Lower lobe of right lung (tissue), 2 donors: Measurements from ENCODE around the gene RMND5B. TPM values are rescaled to one million over a fixed set of nuclear protein-coding genes. Genes with fewer than 3 reads are reported as not detected.

Source experiments
- ATAC-seq, 2 donors: fragments of 200-7000 bp; cut with Tn5 transposase; one replicate each; pipeline ENCODE4 v1.9.1; 2020 to 2022; ENCODE audit warnings: mild to moderate bottlenecking in 2 of 2, moderate library complexity in 2 of 2
- DNase-seq: peaks from one replicate; pipeline ENCODE4 v3.0.0-alpha.2; 2020
- H3K27ac ChIP-seq: fragments of 200-600 bp; one replicate; pipeline ENCODE4 v1.8.0; 2022
- H3K27me3 ChIP-seq: fragments of 200-600 bp; one replicate; pipeline ENCODE4 v1.8.0; 2022; ENCODE audit warnings: low read depth
- H3K36me3 ChIP-seq: fragments of 200-600 bp; one replicate; pipeline ENCODE4 v1.8.0; 2022; ENCODE audit warnings: mild to moderate bottlenecking
- H3K4me1 ChIP-seq: fragments of 200-600 bp; one replicate; pipeline ENCODE4 v1.8.0; 2022
- H3K4me3 ChIP-seq: fragments of 200-600 bp; one replicate; pipeline ENCODE4 v1.8.0; 2022; ENCODE audit warnings: mild to moderate bottlenecking
- H3K9me3 ChIP-seq: fragments of 200-600 bp; one replicate; pipeline ENCODE4 v1.8.0; 2022
- intact Hi-C: fragments of 100-400 bp; cut with DNase I; formaldehyde crosslinking; loops from one replicate; pipeline ENCODE4 v1.11.0; 2022
- total RNA-seq: library from RNA; stranded (reverse); fragmentation: NEBNext Ultra II Directional; extraction: Animal tissue kit (Norgen Biotek cat#: 25700); gene quantifications from one replicate; pipeline ENCODE4 v1.2.1, GENCODE V29; 2021
- TF ChIP-seq, protein P1 (sequence below): fragments of 200-600 bp; IDR thresholded peaks from one replicate; pipeline ENCODE4 v1.8.0; 2022; ENCODE audit warnings: antibody characterized with exemption, mild to moderate bottlenecking
- donor health status: DM: no; HTN: yes; CAD: no; lungs with severe emphysema.

The RMND5B gene
- total RNA-seq, 1 donor from 2014 or later, result 38.6 TPM

- Histone ChIP-seq H3K27me3 (peaks cover 6% of the 10 kb centered on the region), H3K36me3 (no peaks in the 10 kb centered on the region), H3K4me3 (no peak overlapping the region), H3K9me3 (no peaks in the 10 kb centered on the region), H3K4me1 (no peaks in the 10 kb centered on the region), H3K27ac (no peak overlapping the region)
- TF ChIP-seq, protein P1, sequence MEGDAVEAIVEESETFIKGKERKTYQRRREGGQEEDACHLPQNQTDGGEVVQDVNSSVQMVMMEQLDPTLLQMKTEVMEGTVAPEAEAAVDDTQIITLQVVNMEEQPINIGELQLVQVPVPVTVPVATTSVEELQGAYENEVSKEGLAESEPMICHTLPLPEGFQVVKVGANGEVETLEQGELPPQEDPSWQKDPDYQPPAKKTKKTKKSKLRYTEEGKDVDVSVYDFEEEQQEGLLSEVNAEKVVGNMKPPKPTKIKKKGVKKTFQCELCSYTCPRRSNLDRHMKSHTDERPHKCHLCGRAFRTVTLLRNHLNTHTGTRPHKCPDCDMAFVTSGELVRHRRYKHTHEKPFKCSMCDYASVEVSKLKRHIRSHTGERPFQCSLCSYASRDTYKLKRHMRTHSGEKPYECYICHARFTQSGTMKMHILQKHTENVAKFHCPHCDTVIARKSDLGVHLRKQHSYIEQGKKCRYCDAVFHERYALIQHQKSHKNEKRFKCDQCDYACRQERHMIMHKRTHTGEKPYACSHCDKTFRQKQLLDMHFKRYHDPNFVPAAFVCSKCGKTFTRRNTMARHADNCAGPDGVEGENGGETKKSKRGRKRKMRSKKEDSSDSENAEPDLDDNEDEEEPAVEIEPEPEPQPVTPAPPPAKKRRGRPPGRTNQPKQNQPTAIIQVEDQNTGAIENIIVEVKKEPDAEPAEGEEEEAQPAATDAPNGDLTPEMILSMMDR, result no peak
- intact Hi-C loops, result no loop called here
- DNase-seq (no peak), ATAC-seq (no peak)
Observed at GRCh38 chr5:178090856-178091255, 40.0 kb upstream of the RMND5B start.

DNA sequence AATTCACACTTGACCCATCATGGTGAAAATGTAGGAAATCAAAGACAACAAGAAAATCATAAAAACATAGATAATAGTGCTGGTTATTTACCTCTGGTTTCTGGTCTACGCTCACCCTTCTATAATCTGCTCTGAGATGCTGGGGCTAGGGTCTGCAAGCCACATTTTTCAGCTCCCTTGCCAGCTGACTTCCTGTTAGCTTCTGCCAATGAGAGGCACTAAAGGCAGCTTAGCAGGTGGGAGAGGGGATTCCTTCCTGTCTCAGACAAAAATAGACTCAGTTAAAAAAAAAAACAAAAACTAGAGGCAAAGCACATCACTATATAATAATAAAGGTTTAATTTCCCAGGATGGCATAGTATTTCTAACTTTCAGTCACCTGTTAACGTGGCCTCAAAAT, 37.7 kb upstream of the RMND5B start:
- Histone ChIP-seq H3K4me1 (no peaks in the 10 kb centered on the region), H3K27me3 (no peaks in the 10 kb centered on the region), H3K4me3 (no peak overlapping the region), H3K27ac (no peak overlapping the region), H3K9me3 (no peaks in the 10 kb centered on the region), H3K36me3 (no peaks in the 10 kb centered on the region)
- DNase-seq (no peak), ATAC-seq (no peak)
- TF ChIP-seq, protein P1, result no peak
- intact Hi-C loops, result no loop called here

DNA sequence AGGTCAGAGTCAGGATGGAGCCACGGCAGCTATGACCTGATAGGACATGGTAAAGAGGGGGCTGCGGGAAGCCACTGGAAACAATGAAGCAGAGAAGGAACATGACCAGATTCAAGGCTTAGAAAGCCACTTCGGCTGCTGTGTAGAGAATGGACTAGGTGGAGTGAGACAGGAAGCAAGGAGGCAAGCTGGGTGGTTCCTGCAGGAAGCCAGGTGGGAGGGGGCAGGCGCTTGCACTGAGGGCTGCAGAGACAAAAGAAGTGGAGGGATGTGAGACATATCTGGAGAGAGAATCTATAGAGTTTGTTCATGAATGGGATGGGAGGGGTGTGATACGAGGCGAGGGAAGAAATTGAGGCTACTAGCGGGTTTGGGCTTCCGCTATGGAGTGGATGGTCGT, 36.5 kb upstream of the RMND5B start:
- intact Hi-C loops, result no loop called here
- no peak overlapping the region for H3K27ac ChIP-seq
- H3K4me1 ChIP-seq, result no peaks in the 10 kb centered on the region
- H3K4me3 ChIP-seq, result no peak overlapping the region
- no peaks in the 10 kb centered on the region for H3K9me3 ChIP-seq
- DNase-seq (no peak), ATAC-seq (no peak)
- TF ChIP-seq, protein P1, result no peak
- no peaks in the 10 kb centered on the region for H3K36me3 ChIP-seq
- H3K27me3 ChIP-seq, result no peaks in the 10 kb centered on the region

- Histone ChIP-seq H3K27me3 (no peaks in the 10 kb centered on the region), H3K4me1 (no peaks in the 10 kb centered on the region), H3K4me3 (no peak overlapping the region), H3K9me3 (no peaks in the 10 kb centered on the region), H3K27ac (no peak overlapping the region), H3K36me3 (no peaks in the 10 kb centered on the region)
- intact Hi-C loops, result no loop called here
- no peak for DNase-seq
- TF ChIP-seq, protein P1, result no peak
- ATAC-seq, result no peak
Observed at GRCh38 chr5:178098685-178099084, 32.1 kb upstream of the RMND5B start.

- no peak for DNase-seq
- Histone ChIP-seq H3K4me1 (peaks cover 4% of the 10 kb centered on the region), H3K4me3 (no peak overlapping the region), H3K27me3 (no peaks in the 10 kb centered on the region), H3K9me3 (no peaks in the 10 kb centered on the region), H3K36me3 (no peaks in the 10 kb centered on the region), H3K27ac (no peak overlapping the region)
- TF ChIP-seq, protein P1, result no peak
- no peak for ATAC-seq
- intact Hi-C loops, result no loop called here
Observed at GRCh38 chr5:178103612-178104011, 27.2 kb upstream of the RMND5B start.

DNA sequence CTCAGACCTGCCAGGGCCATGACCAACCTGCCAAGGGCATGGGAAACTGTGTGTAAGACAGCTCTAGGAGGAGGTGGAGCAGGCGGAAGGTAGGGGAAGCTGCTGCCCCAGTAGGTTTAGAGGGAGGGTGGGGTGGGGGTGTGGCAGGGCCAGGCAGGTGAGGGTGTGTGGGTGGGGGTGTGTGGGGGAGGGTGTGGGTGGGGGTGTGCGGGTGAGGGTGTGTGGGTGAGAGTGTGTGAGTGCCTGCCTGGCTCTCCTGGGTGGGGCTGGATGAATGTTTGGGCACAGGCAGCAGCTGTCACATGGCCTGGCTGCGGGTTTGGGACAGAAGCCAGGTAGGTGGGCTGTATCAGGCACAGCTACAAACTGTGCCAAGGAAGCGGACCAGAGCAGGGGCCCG, 26.3 kb upstream of the RMND5B start:
- ATAC-seq, result peak in 1 of 2 donors; percentile 21

More for the DNA sequence above, 26.3 kb upstream of the RMND5B start:
- no peak for DNase-seq
- intact Hi-C loops, result no loop called here
- Histone ChIP-seq H3K9me3 (no peaks in the 10 kb centered on the region), H3K4me1 (peaks cover 10% of the 10 kb centered on the region), H3K27me3 (no peaks in the 10 kb centered on the region), H3K36me3 (no peaks in the 10 kb centered on the region), H3K4me3 (no peak overlapping the region), H3K27ac (no peak overlapping the region)
- TF ChIP-seq, protein P1, result no peak
